Globus pallidus (tissue), 1 donor: ENCODE results near the gene IRS1.
"Not testable (repeated sequence)": the region's sequence is repeated elsewhere in the genome, so short reads cannot be mapped to it uniquely, and the experiment has no call there.

Experiments
- DNase-seq: peaks from one replicate; pipeline ENCODE4 v3.0.0-alpha.2; 2015; ENCODE audit warnings: low spot score

Gene IRS1, protein sequence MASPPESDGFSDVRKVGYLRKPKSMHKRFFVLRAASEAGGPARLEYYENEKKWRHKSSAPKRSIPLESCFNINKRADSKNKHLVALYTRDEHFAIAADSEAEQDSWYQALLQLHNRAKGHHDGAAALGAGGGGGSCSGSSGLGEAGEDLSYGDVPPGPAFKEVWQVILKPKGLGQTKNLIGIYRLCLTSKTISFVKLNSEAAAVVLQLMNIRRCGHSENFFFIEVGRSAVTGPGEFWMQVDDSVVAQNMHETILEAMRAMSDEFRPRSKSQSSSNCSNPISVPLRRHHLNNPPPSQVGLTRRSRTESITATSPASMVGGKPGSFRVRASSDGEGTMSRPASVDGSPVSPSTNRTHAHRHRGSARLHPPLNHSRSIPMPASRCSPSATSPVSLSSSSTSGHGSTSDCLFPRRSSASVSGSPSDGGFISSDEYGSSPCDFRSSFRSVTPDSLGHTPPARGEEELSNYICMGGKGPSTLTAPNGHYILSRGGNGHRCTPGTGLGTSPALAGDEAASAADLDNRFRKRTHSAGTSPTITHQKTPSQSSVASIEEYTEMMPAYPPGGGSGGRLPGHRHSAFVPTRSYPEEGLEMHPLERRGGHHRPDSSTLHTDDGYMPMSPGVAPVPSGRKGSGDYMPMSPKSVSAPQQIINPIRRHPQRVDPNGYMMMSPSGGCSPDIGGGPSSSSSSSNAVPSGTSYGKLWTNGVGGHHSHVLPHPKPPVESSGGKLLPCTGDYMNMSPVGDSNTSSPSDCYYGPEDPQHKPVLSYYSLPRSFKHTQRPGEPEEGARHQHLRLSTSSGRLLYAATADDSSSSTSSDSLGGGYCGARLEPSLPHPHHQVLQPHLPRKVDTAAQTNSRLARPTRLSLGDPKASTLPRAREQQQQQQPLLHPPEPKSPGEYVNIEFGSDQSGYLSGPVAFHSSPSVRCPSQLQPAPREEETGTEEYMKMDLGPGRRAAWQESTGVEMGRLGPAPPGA (N-terminal part only)

DNA sequence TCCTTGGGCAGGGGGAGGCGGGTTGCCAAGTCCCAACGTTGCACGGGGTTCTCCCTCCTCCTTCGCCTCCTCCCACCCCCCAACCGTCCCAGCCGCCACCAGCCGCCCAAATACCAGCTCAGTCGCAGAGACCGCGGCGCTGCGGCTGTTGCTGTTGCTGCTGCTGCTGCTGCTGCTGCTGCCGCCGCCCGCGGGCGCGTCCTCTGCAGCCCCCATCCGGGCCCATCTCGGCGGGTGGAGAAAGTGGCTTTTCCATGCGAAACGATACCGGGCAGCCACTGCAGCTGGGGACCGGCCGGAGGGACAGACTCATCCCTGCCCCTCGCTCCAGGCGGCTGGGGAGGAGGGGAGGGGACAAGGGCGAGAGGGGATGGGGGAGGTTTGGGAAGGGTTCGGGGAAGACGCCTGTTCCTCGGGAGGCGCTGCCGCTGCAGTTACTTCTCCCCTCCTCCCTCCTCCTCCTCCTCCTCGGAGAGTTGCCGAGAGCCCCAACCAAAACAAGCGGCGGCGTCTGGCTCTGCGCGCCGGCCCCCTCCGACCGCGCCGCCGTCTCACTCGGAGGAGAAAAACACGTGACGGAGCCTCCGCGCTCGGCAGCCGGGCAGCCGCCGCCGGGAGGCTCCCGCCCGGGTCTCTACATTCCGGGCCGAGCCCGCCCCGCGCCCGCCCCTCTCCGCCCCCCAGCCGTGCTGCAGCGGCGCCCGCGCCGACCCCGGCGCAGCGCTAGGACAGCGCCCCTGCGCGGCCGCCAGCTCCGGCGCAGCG, at the start of gene IRS1:
TSS of gene IRS1 (minus strand) at position 610 of the 765 bp plus-strand sequence. CDS start 1,082 bp downstream, outside the sequence.
- DNase-seq, result peak; percentile 63

DNA sequence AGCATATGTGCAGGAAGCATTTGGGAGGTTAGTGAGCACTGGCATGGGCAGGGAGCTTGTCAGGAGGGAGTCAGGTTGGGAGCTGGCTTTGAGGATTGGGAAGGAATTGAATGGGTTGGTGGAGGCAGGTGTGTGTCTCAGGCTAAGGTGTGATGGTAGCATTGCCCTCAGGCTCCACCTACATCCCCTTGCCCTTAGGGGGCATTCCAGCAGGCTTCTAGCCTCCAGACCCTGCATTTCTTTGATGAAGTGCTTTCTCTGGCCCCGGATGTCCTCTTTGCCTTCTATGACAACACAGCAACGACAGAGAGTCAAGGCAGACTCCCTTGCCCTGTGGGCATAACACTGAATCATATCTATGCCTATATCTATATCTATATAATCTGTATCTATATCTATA, 49.7 kb upstream of the IRS1 start:
- DNase-seq, result no peak

DNA sequence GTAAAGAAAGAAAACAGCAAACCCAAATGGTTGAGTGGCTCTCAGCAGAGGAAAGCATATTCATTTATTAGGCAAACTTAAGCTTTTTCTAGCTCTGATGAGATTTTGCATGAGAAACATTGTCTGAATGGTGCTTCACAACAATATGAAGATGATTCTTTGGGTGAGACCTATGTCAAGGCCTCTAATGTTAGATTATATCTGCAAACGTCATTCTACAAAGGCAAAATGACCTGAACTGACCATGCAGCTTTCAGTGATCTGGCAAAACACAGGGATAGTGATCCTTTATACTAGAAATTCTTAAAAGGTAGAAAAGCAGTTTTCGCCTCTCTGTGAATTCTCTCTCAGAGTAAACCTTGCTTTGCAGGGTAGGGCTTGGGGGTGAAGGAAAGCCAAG, 47.9 kb upstream of the IRS1 start:
- DNase-seq, result no peak

DNA sequence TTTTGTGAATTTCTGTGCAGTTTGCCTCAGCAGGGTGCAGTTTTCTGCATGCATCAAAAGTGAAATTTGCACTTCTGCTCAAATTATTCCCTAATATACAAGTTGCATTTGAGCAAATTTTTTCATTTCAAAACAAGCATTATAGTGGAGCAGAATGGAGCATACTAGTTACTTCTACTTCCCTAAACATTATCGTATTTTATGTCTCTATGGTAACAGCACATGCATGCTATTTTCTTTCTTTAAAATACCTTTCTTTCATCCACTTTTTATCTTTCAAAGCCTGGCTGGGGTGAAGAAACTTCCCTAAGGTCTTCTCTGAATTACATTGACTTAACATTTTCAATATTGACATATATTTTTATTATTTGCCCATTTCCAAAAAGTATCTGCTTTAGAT, 47.5 kb upstream of the IRS1 start:
- DNase-seq, result no peak

DNA sequence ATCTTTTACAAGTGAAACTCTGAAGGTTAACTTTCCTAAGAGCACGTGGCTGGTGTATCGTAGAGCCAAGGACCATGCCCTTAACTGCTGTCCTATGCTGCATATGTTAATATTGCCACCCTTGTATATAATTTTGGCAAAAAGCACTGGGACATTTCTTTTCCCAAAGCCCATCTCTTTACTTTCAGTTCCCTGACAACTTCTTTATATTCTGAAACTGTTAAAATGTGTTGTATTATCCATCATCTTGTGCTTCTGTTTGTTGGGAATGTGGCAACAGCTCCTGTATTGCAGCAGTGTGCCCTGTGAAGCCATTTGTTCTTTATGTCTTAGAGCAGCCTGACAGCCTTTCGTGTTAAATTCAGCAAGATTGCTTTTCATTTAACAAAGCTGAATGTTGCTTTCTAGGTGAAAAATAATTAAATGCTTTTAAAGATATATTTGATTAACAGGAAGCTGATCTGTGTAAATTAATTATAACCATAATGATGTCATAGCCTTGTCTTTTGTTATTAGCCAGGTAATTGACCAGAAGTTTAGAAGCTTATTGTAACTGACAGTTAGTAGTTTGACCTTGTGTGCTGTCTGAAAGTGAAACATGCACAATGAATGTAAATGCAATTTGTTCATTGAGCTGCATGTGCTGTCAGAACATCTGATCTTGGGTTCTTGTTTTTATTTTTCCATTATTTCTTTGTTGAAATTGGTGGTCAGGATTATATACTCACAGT, 45.9 kb upstream of the IRS1 start:
- no peak for DNase-seq

DNA sequence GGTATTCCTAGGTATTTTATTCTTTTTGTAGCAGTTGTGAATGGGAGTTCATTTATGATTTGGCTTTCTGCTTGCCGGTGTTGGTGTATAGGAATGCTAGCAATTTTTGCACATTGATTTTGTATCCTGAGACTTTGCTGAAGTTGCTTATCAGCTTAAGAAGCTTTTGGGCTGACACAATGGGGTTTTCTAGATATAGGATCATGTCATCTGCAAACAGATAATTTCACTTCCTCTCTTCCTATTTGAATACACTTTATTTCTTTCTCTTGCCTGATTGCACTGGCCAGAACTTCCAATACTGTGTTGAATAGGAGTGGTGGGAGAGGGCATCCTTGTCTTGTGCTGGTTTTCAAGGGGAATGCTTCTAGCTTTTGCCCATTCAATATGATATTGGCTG, 43.4 kb upstream of the IRS1 start:
- DNase-seq, result not testable (repeated sequence)

DNA sequence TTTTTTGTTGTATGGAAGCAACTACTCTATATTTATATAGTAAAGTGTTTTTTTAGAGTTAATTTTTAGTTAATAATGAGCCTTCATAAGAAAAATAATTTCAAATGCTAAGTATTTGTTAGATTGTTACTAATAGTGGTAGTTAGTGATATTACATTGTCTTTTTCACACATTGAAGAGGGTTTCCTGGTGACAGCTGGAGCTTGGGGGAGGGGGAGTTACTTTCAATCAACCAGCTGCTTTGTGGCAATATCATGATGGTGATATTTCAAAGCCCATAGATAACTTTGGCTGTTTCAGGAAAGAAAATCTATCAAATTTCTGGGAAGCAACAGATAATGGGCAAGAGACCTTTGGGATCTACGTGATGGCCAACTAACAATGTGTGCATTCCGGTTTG, 40.3 kb upstream of the IRS1 start:
- no peak for DNase-seq

DNA sequence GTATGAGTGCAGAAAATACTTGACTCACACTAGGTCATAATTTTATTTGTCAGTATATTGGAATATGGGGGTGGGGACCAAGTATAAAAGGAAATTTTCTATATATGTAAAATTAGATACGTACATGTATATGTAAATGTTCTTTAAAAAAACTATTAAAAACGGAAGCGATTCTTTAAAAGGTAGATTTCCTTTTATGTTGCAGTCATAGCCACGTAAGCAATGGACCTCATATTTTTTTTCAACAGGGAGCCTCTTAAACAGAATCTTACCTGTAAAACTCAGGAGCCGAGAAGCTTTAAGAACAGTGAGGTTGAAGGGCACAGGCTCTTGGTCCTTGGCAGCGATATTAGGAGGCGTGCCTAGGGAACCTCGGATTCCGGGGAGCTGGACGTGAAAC, 39.5 kb upstream of the IRS1 start:
- no peak for DNase-seq

DNA sequence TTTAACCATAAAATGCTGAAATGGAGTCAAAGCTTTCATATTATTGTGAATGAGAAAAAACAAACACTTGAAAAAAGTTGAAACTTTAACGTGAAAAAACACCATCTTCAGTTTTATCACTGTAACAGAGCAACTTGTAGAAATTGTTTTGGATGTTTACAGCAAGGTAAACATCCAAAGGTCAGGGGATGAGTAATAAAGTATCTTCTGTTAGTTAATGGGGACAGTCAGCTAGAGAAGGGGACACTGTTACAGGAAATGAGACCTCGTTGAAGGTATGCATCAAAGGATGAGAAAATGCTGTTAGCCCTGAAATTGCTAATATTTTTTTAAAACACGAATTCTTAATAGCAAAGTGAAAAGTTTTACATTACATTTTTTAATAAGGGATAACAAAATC, 39.1 kb upstream of the IRS1 start:
- DNase-seq, result no peak

DNA sequence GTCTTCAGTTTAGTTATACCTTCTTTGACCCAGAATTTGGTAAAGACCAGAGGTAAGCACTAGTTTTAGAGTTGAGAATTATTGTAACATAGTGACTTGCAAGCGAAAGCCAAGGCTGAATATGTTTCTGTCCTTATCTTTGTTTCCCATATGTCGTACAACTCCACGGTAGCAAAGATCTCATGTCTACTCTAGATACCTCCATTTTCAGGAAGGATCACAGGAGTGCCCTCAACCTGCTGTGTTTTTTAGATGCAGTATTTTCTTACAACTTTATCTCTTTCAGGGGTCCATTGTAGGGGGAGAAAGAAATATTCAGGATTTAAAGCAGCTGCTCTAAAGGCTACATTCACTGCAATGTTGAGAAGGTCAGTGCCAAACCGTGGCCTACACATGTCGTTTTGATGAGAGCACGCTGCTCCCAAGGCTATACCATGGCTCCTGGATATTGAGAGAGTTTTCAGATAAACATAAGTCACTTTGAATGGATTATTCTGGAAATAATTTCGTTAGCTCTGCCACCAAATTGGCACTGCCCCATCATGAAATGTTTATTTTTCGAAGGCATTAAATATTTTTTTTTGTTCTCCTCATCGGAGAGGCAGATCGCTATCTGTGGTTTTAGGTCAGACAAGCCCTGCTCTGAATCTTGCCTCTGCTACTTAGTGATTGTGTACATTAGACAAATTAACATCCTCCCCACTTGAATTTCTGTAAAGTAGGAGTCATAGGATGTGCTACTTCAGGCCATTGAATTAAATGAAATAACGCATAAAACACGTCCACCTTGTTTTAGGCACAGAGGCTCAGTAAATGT, 38.4 kb upstream of the IRS1 start:
- DNase-seq, result no peak

DNA sequence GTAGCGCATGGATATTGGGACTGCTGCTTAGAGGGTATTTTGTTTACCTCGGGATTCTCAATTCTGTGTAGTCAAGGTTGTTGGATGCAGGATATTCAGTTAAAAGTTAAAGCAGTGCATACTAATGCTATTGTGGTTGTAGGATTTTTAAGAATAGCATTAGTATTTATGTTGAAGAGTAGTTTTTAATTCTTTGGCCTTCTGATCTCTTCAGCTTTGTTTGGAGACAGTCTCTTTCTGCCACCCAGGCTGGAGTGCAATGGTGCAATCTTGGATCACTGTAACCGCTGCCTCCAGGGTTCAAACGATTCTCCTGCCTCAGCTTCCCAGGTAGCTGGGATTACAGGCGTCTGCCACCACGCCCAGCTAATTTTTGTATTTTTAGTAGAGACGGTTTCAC, 37.7 kb upstream of the IRS1 start:
- DNase-seq, result no peak

DNA sequence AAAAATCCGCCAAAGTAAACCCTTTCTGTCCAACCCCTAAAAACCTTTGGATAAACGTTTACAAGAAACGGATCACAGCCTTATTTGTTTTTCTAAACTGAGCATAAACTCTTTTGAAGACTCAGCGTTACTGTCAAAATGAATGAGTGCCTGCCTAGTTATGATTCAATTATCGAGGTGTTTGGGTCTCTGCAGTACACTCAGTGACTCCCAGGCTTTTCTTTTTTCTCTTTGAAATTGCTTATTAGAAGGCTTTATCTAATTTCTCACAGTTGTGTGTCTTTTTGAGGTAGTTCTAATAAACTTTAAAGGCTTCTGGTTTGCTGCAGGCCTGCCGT, 36.9 kb upstream of the IRS1 start:
- DNase-seq, result no peak

DNA sequence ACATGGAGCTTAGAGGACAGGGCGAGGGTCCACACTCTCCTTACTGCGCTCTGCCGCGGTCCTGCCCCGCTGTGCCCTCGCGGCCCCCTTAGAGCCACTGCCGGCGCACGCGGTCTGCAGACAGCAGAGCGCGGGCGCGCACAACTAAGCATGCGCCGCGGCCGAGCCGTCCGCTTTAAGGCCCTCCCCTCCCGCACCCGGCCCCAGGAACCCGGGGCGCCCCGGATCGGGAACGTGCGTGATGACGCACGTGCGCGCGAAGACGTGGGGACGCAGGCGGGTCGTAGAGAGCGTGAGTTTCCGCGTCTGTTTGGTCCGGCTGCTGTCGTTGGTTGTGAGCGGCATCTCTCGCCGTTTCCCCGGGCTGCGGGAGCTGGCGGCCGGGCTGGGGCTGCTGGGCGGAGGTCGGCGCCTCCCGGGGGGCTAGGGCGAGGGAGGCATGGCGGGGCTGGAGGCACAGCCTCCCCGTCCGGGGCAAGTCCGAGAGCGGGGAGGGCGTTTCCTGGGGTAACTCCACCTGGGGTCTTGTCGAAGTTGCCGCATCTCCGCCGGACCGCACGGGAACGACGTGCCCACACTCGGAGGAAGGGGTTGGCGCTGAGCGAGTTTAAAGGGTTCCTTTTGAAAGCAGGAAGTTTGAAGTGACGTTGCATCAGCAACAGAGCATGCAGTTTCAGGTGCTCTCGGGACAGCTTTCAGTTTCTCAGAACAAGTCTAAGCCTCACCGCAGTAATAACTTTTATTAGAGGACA, 36.4 kb upstream of the IRS1 start, which contains the start of gene RHBDD1:
TSS of gene RHBDD1 (plus strand) at position 259 of the 752 bp plus-strand sequence. CDS start 28,640 bp downstream, outside the sequence.
- DNase-seq, result peak; percentile 91

DNA sequence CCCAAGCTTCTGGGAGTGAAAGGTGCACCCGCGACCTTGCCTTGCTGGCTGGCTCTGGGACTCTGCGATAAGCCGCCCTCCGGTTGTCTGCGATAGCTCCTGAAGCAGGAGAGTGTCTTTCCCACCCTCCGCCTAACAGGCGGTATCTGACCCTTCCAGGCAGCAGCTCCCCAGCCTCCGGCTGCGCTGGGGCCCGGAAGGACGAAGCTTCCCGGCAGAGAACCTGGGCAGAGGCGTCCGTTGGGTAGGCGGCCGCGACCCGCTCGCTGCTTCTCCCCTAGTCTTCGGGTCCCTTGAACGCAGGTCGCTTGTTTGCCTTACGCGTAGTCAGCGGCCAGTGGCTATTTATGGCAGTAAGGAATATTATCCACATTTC, 35.8 kb upstream of the IRS1 start:
- no peak for DNase-seq

DNA sequence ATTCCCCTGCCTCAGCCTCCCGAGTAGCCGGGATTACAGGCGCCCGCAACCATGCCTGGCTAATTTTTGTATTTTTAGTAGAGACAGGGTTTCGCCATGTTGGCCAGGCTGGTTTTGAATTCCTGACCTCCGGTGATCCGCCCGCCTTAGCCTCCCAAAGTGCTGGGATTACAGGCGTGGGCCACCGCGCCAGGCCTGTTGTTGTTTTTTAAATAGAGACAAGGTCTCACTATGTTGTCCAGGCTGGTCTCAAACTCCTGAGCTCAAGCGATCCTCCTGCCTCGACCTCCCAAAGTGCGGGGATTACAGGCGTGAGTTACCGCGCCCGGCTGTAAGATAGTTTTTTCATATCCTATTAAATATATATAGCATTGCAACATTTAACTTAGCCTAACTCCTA, 35.3 kb upstream of the IRS1 start:
- not testable (repeated sequence) for DNase-seq

DNA sequence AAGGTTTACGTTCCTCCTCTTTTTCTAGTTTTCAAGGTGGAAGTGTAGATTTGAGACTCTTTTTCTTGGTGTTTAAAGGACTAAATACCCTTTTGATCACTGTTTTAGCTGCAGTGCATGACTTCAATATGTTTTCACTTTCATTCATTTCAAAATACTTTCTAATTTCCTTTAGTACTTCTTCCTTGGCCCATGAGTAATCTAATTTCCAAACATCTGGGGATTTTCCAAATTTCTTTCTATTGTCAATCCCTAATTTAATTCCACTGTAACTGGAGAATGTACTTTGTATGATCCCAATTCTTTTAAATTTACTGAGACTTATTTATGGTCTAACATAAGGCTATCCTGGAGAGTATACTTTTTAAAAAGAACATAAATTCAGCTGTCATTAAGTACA, 32.4 kb upstream of the IRS1 start:
- DNase-seq, result no peak

DNA sequence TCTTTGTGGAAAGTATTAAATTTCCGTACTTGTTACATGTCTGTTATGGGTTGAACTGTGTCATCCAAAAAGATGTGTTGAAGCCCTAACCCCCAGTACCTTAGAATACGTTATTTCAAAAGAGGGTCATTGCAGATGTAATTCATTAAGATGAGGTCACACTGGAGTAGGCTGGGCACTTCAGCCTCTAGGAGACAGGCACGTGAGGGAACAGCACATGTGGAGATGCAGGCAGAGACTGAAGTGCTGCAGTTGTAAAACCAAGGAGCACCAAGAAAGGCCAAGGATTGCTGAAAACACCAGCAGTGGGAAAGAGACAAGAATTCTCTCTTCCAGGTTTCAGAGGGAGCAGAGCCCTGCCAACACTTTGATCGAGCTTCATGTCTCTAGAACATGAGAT, 31.6 kb upstream of the IRS1 start:
- DNase-seq, result no peak

DNA sequence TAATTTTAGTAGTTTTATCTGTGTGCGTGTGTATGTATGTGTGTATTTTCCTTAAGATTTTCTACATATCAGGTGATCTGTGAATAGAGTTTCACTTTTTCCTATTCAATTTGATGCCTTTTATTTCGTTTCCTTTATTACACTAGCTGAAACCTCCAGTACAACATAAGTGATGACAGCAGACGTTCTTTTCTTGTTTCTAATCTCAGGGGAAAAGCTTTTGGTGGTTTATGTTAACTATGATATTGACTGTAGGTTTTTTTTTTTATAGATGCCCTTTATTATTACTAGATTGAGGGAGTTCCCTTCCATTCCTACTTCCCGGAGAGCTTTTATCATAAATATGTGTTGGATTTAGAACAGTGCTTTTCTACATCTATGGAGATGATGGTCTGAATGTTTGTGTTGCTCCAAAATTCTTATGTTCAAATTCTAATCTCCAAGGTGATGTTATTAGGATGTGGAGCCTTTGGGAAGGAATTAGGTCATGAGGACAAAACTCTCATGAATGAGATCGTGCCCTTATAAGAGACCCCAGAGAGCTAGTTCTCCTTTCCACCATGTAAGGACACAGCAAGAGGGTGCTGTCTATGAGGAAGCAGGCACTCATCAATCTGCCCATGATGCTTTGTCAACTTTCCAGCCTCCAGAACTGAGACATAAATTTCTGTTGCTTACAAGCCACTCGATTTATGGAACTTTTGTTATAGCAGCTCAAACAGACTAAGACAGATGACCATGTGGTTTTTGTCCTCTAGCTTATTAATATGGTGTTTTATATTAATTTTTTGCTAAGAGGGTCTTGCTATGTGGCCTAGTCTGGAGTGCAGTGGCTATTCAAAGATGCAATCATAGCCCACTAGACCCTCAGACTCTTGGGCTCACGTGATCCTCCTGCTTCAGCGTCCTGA, 30.4 kb upstream of the IRS1 start:
- no peak for DNase-seq

DNA sequence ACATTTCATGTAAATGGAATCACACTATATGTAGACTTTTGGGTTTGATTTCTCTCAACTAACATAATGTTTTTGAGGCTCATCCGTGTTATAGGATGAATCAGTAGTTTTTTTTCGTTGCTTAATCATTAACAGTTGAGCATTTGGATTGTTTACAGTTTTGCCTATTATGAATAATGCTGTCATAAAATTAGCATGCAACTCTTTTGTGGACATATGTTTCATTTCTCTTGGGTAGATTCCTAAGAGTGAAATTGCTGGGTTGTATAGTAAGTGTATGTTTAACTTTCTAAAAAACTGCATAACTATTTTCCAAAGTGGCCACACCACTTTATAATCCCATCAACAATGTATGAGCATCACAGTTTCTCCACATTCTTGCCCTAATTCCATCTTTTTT, 28.6 kb upstream of the IRS1 start:
- no peak for DNase-seq
